HS-27A (cell line): ENCODE measurements around the gene C10orf90.

Source experiments
- DNase-seq: peaks from one replicate; pipeline ENCODE4 v3.0.0-alpha.2; 2012; ENCODE audit warnings: low read depth, missing footprints

C10orf90 gene

GRCh38 chr10:126670056-126670894, at the start of gene C10orf90:
Gene C10orf90 (minus strand): TSS chr10:126670693. CDS start chr10:126670480, 213 bp downstream.
- DNase-seq: no peak

GRCh38 chr10:126716366-126716765, 45.9 kb upstream of the C10orf90 start:
- DNase-seq: no peak

GRCh38 chr10:126713594-126713993, 43.1 kb upstream of the C10orf90 start:
- DNase-seq: no peak

- DNase-seq: no peak
These were observed 42.2 kb upstream of the C10orf90 start for GRCh38 chr10:126712681-126713080.

- DNase-seq: no peak
These were observed 35.6 kb upstream of the C10orf90 start for GRCh38 chr10:126705951-126706565.

GRCh38 chr10:126705131-126705530, 34.6 kb upstream of the C10orf90 start:
- DNase-seq: no peak

- no peak for DNase-seq
These were observed 34.2 kb upstream of the C10orf90 start for GRCh38 chr10:126704649-126705048.

GRCh38 chr10:126702181-126702580, 31.7 kb upstream of the C10orf90 start:
- DNase-seq: no peak

GRCh38 chr10:126701526-126701925, 31.0 kb upstream of the C10orf90 start:
- no peak for DNase-seq

GRCh38 chr10:126696684-126697083, 26.2 kb upstream of the C10orf90 start:
- DNase-seq: no peak

GRCh38 chr10:126691456-126691855, 21.0 kb upstream of the C10orf90 start:
- no peak for DNase-seq

- DNase-seq: no peak
These were observed 20.0 kb upstream of the C10orf90 start for GRCh38 chr10:126690534-126690933.

GRCh38 chr10:126689461-126689994, 19.0 kb upstream of the C10orf90 start:
- no peak for DNase-seq

- DNase-seq: no peak
These were observed 16.7 kb upstream of the C10orf90 start for GRCh38 chr10:126687121-126687606.

GRCh38 chr10:126686719-126687118, 16.2 kb upstream of the C10orf90 start:
- no peak for DNase-seq

- no peak for DNase-seq
These were observed 15.8 kb upstream of the C10orf90 start for GRCh38 chr10:126686268-126686667.

GRCh38 chr10:126685756-126686155, 15.3 kb upstream of the C10orf90 start:
- DNase-seq: no peak

- no peak for DNase-seq
These were observed 13.8 kb upstream of the C10orf90 start for GRCh38 chr10:126684171-126684745.

- DNase-seq: no peak
These were observed 13.0 kb upstream of the C10orf90 start for GRCh38 chr10:126683466-126683865.

GRCh38 chr10:126675656-126676438, 5.4 kb upstream of the C10orf90 start:
- DNase-seq: no peak

GRCh38 chr10:126674741-126675515, 4.4 kb upstream of the C10orf90 start:
- no peak for DNase-seq
